ENCODE results near the gene GAB1. TPM values are rescaled to one million over a fixed set of nuclear protein-coding genes. Genes with fewer than 3 reads are reported as not detected.

Gene GAB1
- total and polyA plus RNA-seq, 2 of the 8 experiments (the other 6 are each of a cell fraction or from before 2014, with no cell fraction given), result 6.8 to 21.3 TPM

- TF ChIP-seq CHD7 (IDR thresholded peaks at IDR 0.05; ENCODE audit: insufficient replicate concordance, low read length) (peak; percentile 53), CTCF (IDR thresholded peaks at IDR 0.05; ENCODE audit: control extremely low read depth in 1 of 3, insufficient read depth in 1 of 3, low read depth in 1 of 3, low read length in 3 of 3) (peak in 2 of 3 experiments; percentile 35 to 59; a peak in 2 of 4 replicates), RXRA (IDR thresholded peaks at IDR 0.05; ENCODE audit: insufficient read depth, low read depth, low read length) (no peak), BACH1 (IDR thresholded peaks at IDR 0.05; ENCODE audit: low read length) (peak; percentile 31; the same call in 1 of the 2 replicates)
Observed at GRCh38 chr4:143399113-143399949, 62.7 kb downstream of the GAB1 start (continued).
